ENCODE measurements around the gene DNAH11. TPM values are rescaled to one million over a fixed set of nuclear protein-coding genes. Genes with fewer than 3 reads are reported as not detected.

The DNAH11 gene
- polyA plus RNA-seq, 1 donor from 2014 or later, result 0.16 TPM

DNA sequence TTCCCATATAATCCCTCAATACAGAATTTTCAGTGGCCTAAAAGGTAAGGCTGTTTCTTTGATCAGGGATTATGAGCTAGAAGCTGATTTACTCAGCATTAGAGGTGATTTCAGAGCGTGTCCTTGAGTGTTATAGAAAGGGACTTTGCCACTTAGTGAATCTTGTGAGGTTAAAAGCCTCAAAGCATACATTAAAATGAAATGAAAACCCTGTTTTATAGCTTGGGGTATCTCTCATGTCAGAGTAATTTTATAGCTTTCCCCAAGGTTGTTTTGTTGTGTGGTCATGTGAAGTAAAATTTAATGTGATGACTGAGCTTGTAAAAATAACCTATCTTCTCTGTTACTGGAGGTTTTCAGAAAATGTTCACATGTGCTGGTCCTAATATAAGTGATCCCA lies 204.1 kb downstream of the DNAH11 start:
- no peaks in the 10 kb centered on the region for H3F3A ChIP-seq (ENCODE audit: insufficient read depth, low read length, poor library complexity, severe bottlenecking)
- H3K9me3 ChIP-seq (ENCODE audit: low read length), result no peaks in the 10 kb centered on the region
- no peak overlapping the region for H3K27ac ChIP-seq (ENCODE audit: low read length)
- H4K20me1 ChIP-seq (ENCODE audit: insufficient read depth), result no peaks in the 10 kb centered on the region
- no peak for TF ChIP-seq EP300 (conservative IDR thresholded peaks at IDR 0.05; ENCODE audit: poor library complexity, severe bottlenecking)
- no peak for TF ChIP-seq MXI1 (conservative IDR thresholded peaks at IDR 0.05; ENCODE audit: poor library complexity, severe bottlenecking)
- no peak for TF ChIP-seq SMC3 (conservative IDR thresholded peaks at IDR 0.05; ENCODE audit: poor library complexity)
- TF ChIP-seq, protein P1, sequence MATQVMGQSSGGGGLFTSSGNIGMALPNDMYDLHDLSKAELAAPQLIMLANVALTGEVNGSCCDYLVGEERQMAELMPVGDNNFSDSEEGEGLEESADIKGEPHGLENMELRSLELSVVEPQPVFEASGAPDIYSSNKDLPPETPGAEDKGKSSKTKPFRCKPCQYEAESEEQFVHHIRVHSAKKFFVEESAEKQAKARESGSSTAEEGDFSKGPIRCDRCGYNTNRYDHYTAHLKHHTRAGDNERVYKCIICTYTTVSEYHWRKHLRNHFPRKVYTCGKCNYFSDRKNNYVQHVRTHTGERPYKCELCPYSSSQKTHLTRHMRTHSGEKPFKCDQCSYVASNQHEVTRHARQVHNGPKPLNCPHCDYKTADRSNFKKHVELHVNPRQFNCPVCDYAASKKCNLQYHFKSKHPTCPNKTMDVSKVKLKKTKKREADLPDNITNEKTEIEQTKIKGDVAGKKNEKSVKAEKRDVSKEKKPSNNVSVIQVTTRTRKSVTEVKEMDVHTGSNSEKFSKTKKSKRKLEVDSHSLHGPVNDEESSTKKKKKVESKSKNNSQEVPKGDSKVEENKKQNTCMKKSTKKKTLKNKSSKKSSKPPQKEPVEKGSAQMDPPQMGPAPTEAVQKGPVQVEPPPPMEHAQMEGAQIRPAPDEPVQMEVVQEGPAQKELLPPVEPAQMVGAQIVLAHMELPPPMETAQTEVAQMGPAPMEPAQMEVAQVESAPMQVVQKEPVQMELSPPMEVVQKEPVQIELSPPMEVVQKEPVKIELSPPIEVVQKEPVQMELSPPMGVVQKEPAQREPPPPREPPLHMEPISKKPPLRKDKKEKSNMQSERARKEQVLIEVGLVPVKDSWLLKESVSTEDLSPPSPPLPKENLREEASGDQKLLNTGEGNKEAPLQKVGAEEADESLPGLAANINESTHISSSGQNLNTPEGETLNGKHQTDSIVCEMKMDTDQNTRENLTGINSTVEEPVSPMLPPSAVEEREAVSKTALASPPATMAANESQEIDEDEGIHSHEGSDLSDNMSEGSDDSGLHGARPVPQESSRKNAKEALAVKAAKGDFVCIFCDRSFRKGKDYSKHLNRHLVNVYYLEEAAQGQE (IDR thresholded peaks at IDR 0.05; ENCODE audit: borderline replicate concordance), result no peak
- no peak for TF ChIP-seq EZH2 (IDR thresholded peaks at IDR 0.05; ENCODE audit: borderline replicate concordance, insufficient read depth, low read length, poor library complexity, severe bottlenecking)
- TF ChIP-seq POLR2AphosphoS5 (IDR thresholded peaks at IDR 0.05), result no peak
- TF ChIP-seq, protein P2, sequence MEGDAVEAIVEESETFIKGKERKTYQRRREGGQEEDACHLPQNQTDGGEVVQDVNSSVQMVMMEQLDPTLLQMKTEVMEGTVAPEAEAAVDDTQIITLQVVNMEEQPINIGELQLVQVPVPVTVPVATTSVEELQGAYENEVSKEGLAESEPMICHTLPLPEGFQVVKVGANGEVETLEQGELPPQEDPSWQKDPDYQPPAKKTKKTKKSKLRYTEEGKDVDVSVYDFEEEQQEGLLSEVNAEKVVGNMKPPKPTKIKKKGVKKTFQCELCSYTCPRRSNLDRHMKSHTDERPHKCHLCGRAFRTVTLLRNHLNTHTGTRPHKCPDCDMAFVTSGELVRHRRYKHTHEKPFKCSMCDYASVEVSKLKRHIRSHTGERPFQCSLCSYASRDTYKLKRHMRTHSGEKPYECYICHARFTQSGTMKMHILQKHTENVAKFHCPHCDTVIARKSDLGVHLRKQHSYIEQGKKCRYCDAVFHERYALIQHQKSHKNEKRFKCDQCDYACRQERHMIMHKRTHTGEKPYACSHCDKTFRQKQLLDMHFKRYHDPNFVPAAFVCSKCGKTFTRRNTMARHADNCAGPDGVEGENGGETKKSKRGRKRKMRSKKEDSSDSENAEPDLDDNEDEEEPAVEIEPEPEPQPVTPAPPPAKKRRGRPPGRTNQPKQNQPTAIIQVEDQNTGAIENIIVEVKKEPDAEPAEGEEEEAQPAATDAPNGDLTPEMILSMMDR (IDR thresholded peaks at IDR 0.05; ENCODE audit: poor library complexity, severe bottlenecking), result no peak
- no peak for TF ChIP-seq RAD21 (conservative IDR thresholded peaks at IDR 0.05)
- TF ChIP-seq TAF1 (IDR thresholded peaks at IDR 0.05; ENCODE audit: low read depth), result no peak
- H3K9me2 ChIP-seq (ENCODE audit: insufficient read depth, low read length), result no peaks in the 10 kb centered on the region
- H3K36me3 ChIP-seq (ENCODE audit: insufficient read depth, low read length), result no peaks in the 10 kb centered on the region
- no peak overlapping the region for H3K9ac ChIP-seq (ENCODE audit: low read length)
- H3K4me2 ChIP-seq (ENCODE audit: low read length), result no peak overlapping the region
- H3K79me2 ChIP-seq (replicated peaks; ENCODE audit: insufficient read depth, low read length), result no peaks in the 10 kb centered on the region
- H2AFZ ChIP-seq (ENCODE audit: low read depth, low read length), result no peak overlapping the region
- H3K4me3 ChIP-seq (ENCODE audit: low read length), result no peak overlapping the region
- H3K27me3 ChIP-seq (ENCODE audit: insufficient read depth, low read depth, low read length), result no peaks in the 10 kb centered on the region

DNA sequence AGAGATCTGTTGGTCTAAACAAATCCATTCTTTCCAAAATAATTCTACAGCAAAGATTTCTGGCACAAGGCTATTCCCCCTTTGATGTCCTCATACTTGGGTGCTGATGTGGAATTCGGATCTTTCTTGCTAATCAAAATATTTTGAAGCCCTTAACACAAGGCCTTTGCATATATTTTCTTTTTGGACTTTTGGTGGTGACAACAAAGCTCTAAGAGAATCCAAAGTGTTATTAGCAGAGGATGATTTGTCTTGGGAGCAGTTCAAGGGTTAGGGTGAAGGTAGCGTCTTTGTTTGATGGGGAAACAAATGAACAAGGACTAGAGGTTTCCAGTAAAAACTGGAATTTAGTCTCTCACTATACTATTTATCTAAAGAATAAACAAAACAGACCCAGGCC lies 205.0 kb downstream of the DNAH11 start:
- Histone ChIP-seq H2AFZ (ENCODE audit: low read depth, low read length) (no peak overlapping the region), H3K9me2 (ENCODE audit: insufficient read depth, low read length) (no peaks in the 10 kb centered on the region), H3K79me2 (replicated peaks; ENCODE audit: insufficient read depth, low read length) (no peaks in the 10 kb centered on the region), H3K4me3 (ENCODE audit: low read length) (no peak overlapping the region), H3K36me3 (ENCODE audit: insufficient read depth, low read length) (no peaks in the 10 kb centered on the region), H3K9me3 (ENCODE audit: low read length) (no peaks in the 10 kb centered on the region), H3K9ac (ENCODE audit: low read length) (no peak overlapping the region), H3F3A (ENCODE audit: insufficient read depth, low read length, poor library complexity, severe bottlenecking) (no peaks in the 10 kb centered on the region), H4K20me1 (ENCODE audit: insufficient read depth) (no peaks in the 10 kb centered on the region), H3K27ac (ENCODE audit: low read length) (no peak overlapping the region), H3K27me3 (ENCODE audit: insufficient read depth, low read depth, low read length) (no peaks in the 10 kb centered on the region), H3K4me2 (ENCODE audit: low read length) (no peak overlapping the region)
- TF ChIP-seq MXI1 (conservative IDR thresholded peaks at IDR 0.05; ENCODE audit: poor library complexity, severe bottlenecking) (no peak), POLR2AphosphoS5 (IDR thresholded peaks at IDR 0.05) (no peak), EP300 (conservative IDR thresholded peaks at IDR 0.05; ENCODE audit: poor library complexity, severe bottlenecking) (no peak), EZH2 (IDR thresholded peaks at IDR 0.05; ENCODE audit: borderline replicate concordance, insufficient read depth, low read length, poor library complexity, severe bottlenecking) (no peak), TAF1 (IDR thresholded peaks at IDR 0.05; ENCODE audit: low read depth) (no peak), RAD21 (conservative IDR thresholded peaks at IDR 0.05) (no peak), SMC3 (conservative IDR thresholded peaks at IDR 0.05; ENCODE audit: poor library complexity) (no peak)
- TF ChIP-seq, protein P2 (IDR thresholded peaks at IDR 0.05; ENCODE audit: poor library complexity, severe bottlenecking), result no peak
- TF ChIP-seq, protein P1 (IDR thresholded peaks at IDR 0.05; ENCODE audit: borderline replicate concordance), result no peak

Data from neural cell (in vitro differentiated cells).